Neural crest cell (in vitro differentiated cells): ENCODE data around the gene SARS2. TPM values are rescaled to one million over a fixed set of nuclear protein-coding genes. Genes with fewer than 3 reads are reported as not detected.

Experiments used
- DNase-seq: peaks from one replicate; pipeline ENCODE4 v3.0.0; 2021; ENCODE audit warnings: low read depth, mixed read lengths, low spot score
- H3K27ac Mint-ChIP-seq: one replicate; pipeline ENCODE4 v1.8.0; 2021; ENCODE audit warnings: mild to moderate bottlenecking, mixed read lengths; ENCODE audit not compliant: unreplicated experiment
- H3K27me3 Mint-ChIP-seq: 2 replicates; pipeline ENCODE4 v1.8.0; 2021; ENCODE audit warnings: low read depth, mild to moderate bottlenecking, mixed read lengths
- H3K36me3 Mint-ChIP-seq: 2 replicates; pipeline ENCODE4 v1.8.0; 2021; ENCODE audit warnings: low read depth, mild to moderate bottlenecking, mixed read lengths
- H3K4me1 Mint-ChIP-seq: 2 replicates; pipeline ENCODE4 v1.8.0; 2021; ENCODE audit warnings: mixed read lengths
- H3K4me3 Mint-ChIP-seq: one replicate; pipeline ENCODE4 v1.8.0; 2021; ENCODE audit warnings: mild to moderate bottlenecking, mixed read lengths
- H3K9me3 Mint-ChIP-seq: 2 replicates; pipeline ENCODE4 v1.8.0; 2021; ENCODE audit warnings: mixed read lengths
- CTCF ChIP-seq: fragments of 200-600 bp; sonication (generic); conservative IDR thresholded peaks from 2 replicates; pipeline ENCODE4 v1.5.0; 2021; ENCODE audit warnings: antibody characterized with exemption, mild to moderate bottlenecking
- total RNA-seq: library from RNA; stranded (reverse); gene quantifications from 2 replicates; pipeline ENCODE4 v1.2.1, GENCODE V29; 2021

Gene SARS2
- total RNA-seq, 1 donor from 2014 or later: 58.5 TPM

- Mint-ChIP-seq H3K27me3 (no peaks in the 10 kb centered on the region), H3K9me3 (no peaks in the 10 kb centered on the region), H3K36me3 (peaks cover 2% of the 10 kb centered on the region), H3K4me3 (peak within 1 kb of the TSS; percentile 93), H3K4me1 (peaks cover 30% of the 10 kb centered on the region), H3K27ac (peak within 1 kb of the TSS; percentile 94)
- no peak for TF ChIP-seq CTCF
- DNase-seq: peak; percentile 96
These were observed 30.9 kb downstream of the SARS2 start, which contains the start of the genes NFKBIB and SIRT2 for GRCh38 chr19:38899447-38900201. NFKBIB (plus strand) TSS chr19:38899969; CDS start chr19:38900033, 64 bp downstream. SIRT2 (minus strand) TSS chr19:38899618; CDS start chr19:38899521, 97 bp downstream.

- Mint-ChIP-seq H3K27ac (peak overlapping the region; percentile 91), H3K4me1 (peaks cover 25% of the 10 kb centered on the region), H3K4me3 (peak overlapping the region; percentile 93), H3K9me3 (no peaks in the 10 kb centered on the region), H3K27me3 (no peaks in the 10 kb centered on the region), H3K36me3 (peaks cover 2% of the 10 kb centered on the region)
- TF ChIP-seq CTCF: no peak
- DNase-seq: peak; percentile 9
These were observed 31.6 kb downstream of the SARS2 start for GRCh38 chr19:38898788-38899446.

GRCh38 chr19:38894968-38895367, 35.6 kb downstream of the SARS2 start:
- H3K4me3 Mint-ChIP-seq: no peak overlapping the region
- no peak overlapping the region for H3K27ac Mint-ChIP-seq
- peaks cover 21% of the 10 kb centered on the region for H3K4me1 Mint-ChIP-seq
- no peak for TF ChIP-seq CTCF
- no peaks in the 10 kb centered on the region for H3K27me3 Mint-ChIP-seq
- no peak for DNase-seq
- H3K36me3 Mint-ChIP-seq: no peaks in the 10 kb centered on the region
- H3K9me3 Mint-ChIP-seq: no peaks in the 10 kb centered on the region

- H3K36me3 Mint-ChIP-seq: no peaks in the 10 kb centered on the region
- H3K4me1 Mint-ChIP-seq: peaks cover 6% of the 10 kb centered on the region
- no peak for DNase-seq
- H3K27ac Mint-ChIP-seq: no peak overlapping the region
- no peak overlapping the region for H3K4me3 Mint-ChIP-seq
- H3K9me3 Mint-ChIP-seq: no peaks in the 10 kb centered on the region
- H3K27me3 Mint-ChIP-seq: no peaks in the 10 kb centered on the region
- TF ChIP-seq CTCF: no peak
These were observed 37.2 kb downstream of the SARS2 start for GRCh38 chr19:38893341-38893771.

GRCh38 chr19:38892841-38893240, 37.7 kb downstream of the SARS2 start:
- TF ChIP-seq CTCF: no peak
- Mint-ChIP-seq H3K4me3 (no peak overlapping the region), H3K4me1 (peaks cover 6% of the 10 kb centered on the region), H3K36me3 (no peaks in the 10 kb centered on the region), H3K27me3 (no peaks in the 10 kb centered on the region), H3K9me3 (no peaks in the 10 kb centered on the region), H3K27ac (no peak overlapping the region)
- DNase-seq: no peak
